GM19463 (cell line): ENCODE data around the gene MYOT.

Experiments used
- ATAC-seq: cut with Tn5 transposase; IDR thresholded peaks from one replicate; pipeline ENCODE4 v1.9.1; 2021; ENCODE audit warnings: mild to moderate bottlenecking, moderate library complexity; ENCODE audit not compliant: unreplicated experiment

Gene MYOT

DNA sequence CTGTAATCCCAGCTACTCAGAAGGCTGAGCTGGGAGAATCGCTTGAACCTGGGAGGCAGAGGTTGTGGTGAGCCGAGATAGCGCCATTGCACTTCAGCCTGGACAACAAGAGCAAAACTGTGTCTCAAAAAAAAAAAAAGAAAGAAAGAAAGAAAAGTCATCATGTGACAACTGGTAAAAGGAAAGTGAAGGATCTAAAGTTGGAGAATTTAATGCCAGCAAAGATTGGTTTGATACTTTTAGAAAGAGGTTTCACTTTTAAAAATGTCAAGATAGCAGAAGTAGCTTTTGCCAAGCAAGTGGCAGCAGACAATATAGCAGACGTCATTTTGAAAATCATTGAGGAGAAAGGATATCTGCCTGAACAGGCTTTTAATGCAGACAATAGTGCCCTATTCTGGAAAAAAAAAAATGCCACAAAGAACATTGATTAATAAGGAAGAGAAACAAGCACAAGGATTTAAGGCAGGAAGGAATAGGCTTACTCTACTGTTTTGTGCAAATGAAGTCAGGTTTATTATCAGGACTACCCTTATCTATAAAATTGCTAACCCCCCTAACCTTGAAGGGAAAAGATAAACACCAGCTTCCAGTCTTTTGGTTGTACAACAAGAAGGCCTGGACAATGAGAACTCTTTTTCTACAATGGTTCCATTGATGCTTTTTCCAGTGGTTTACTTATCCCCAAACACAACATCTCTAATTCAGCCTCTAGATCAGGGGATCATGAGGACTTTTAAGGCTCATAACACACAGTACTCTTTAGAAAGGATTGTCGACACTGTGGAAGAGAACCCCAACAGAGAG, 33.6 kb downstream of the MYOT start:
- no peak for ATAC-seq

DNA sequence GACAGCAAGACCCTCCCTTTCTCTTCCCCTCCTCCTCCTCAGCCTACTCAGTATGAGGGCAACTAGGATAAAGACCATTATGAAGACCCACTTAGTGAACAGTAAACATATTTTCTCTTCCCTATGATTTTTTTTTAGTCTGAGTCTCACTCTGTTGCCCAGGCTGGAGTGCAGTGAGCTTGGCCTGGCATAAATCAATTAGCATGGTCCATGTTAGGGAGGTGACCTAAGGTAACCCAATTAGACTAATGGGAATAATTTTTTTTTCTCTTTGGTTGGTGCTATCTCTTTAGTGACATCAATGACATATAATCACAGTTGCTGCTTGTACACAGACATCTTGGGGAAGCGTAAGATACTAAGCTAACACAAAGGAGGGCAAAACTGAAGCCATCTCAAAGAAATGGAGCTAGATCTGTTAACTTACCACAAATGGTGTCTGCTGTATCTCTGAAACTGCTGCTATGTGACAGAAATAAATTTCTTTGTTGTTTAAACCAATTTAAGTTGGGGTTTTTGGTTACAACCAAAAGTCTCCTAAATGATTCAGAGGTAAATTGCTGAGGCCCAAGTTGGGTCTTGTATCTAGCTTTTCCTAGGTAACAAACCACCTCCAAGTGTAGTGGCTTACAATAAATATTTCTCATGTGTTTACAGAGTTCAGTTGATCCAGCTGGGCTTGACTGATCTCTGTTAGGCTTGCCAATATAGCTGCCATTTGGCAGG, 34.9 kb downstream of the MYOT start:
- ATAC-seq: no peak

DNA sequence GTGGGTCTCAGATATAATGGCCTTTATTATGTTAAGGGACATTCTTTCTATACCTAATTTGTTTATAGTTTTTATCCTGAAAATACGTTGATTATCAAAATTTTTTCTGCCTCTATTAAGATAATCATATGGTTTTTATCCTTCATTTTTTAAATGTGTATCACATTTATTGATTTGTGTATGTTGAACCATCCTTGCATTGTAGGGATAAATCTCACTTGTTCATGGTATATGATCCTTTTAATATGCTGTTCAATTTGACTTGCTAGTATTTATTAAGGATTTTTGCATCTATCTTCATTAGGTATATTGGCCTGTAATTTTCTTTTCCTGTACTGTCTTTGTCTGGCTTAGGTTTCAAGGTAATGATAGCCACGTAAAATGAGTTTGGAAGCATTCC, 47.1 kb downstream of the MYOT start:
- no peak for ATAC-seq

DNA sequence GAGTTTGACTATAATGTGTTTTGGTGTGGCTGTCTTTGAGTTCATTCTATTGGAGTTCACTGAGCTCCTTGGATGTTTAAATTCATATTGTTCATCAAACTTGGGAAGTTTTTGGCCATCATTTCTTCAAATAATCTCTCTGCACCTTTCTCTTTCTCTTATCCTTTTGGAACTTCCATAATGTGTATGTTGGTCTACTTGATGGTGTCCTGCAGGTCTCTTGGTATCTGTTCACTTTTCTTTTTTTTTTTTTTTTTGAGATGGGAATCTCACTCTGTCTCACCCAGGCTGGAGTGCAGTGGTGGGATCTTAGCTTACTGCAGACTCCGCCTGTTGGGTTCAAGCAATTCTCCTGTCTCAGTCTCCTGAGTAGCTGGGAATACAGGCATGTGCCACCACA, 49.3 kb downstream of the MYOT start:
- ATAC-seq: no peak

DNA sequence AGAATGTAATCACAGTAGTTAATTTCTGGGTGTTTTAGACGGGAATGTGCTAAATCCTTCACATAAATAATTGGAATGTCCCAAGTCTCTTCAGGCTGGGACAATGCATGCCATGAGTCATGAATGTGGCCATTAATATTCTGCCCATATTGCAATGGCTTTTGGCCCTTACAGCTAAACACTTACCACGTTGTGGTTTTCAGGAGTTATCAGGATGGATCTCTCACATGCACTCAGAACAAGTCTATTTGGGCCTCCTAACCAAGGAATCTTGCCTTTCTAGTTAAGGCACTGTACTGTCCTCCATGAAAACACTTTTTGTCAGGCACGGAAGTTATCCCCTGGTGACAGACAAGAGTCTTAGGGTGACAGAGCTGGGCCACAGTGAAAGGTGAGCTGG, 54.3 kb downstream of the MYOT start:
- no peak for ATAC-seq

DNA sequence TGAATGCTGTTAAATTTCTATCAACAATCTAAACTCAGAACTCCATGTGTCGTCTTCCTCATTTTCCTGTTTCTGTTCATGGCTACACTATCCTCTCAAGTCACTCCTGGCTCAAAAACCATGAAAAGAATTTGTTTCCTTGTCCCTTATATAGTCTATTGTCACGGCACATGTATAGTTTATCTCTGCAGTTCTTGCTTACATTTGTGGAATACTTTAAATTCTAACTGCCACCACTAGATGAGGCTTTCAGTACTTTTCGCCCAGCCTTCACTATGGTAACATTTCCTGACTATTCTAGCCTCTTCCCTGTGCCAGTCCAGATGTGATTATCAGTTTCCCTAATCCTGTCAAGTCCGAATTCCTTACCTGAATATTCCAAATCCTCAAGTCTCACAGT, 56.2 kb downstream of the MYOT start:
- ATAC-seq: no peak

DNA sequence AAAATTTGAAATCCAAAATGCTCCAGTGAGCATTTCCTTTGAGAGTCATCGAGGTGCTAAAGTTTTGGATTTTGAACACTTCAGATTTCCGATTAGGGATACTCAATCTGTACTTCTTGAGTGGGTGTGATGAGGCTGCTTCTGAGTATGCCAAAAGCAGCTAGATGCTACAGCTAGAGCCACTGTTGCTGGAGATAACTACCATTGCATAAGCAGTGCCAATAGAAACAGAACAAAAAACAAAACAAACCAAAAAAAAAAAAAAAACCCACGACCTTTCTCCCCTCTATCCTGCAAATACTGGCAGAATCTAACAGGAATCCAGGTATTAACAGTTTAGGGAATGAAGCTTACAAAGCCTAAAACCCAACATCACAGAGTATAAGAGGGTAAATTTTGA, 65.1 kb downstream of the MYOT start:
- ATAC-seq: no peak

DNA sequence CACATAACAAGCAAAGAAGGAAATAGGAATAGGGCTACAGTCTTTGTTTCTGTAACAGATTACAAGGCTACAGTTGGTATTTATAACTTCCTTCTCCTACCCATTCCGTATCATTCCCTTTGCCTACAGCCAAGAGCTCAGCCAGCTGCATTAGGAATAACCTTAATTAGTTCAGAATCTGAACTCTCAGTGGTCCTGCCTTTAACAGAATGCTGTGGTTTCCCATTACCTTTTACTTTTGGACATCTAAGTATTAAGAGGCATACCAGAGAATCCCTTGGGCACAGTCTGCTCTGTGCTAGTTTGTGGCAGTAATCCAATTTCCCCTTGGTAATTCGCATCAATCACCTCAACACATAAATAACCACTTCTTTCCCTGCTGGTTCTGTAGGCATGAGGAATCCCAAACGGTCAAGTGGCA, 65.8 kb downstream of the MYOT start:
- no peak for ATAC-seq

DNA sequence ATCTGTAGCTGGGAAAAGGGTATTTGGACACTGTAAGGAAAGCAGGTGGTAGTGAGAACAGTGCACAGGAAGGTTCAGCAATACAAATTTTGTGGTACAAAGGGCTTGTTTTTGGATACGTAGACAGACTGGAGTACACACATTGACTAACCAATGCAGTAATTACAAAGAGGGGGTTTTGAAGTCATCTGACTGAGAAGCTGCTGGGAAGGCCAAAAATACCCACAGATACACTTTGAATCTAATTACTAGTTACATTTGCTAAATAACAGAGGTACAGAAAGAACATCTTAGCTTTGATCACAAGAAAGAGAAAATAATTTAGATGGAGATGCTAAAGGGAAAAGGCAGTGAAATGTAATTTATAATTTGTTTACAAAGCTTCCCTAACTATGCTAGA, 67.5 kb downstream of the MYOT start:
- peak; percentile 74 for ATAC-seq

DNA sequence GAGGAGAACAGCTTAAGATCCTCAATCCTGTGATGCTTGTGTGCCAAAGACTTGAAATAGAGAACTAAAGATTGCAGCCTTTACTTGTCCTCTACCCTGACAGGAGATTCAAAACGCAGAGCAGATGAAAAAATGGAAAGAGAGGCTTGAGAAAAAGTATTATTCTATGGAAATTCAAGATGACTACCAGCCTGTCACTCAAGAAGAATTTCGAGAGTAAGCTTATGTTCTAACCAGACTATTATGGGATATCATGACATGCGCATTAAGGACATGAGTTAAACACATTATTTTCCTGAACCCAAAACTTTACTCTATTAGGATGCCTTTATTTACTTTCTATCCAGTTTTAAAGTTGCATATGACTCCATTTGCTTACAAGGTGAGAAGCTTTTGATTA, 68.0 kb downstream of the MYOT start:
- ATAC-seq: no peak
